GM18511 (cell line): Measurements from ENCODE around the gene OR9G1.
"Not testable (repeated sequence)": the region's sequence is repeated elsewhere in the genome, so short reads cannot be mapped to it uniquely, and the experiment has no call there.

Source experiments
- ATAC-seq: cut with Tn5 transposase; IDR thresholded peaks from one replicate; pipeline ENCODE4 v1.9.1; 2021; ENCODE audit warnings: mild to moderate bottlenecking, moderate library complexity; ENCODE audit not compliant: unreplicated experiment

OR9G1 gene, protein sequence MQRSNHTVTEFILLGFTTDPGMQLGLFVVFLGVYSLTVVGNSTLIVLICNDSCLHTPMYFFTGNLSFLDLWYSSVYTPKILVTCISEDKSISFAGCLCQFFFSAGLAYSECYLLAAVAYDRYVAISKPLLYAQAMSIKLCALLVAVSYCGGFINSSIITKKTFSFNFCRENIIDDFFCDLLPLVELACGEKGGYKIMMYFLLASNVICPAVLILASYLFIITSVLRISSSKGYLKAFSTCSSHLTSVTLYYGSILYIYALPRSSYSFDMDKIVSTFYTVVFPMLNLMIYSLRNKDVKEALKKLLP

DNA sequence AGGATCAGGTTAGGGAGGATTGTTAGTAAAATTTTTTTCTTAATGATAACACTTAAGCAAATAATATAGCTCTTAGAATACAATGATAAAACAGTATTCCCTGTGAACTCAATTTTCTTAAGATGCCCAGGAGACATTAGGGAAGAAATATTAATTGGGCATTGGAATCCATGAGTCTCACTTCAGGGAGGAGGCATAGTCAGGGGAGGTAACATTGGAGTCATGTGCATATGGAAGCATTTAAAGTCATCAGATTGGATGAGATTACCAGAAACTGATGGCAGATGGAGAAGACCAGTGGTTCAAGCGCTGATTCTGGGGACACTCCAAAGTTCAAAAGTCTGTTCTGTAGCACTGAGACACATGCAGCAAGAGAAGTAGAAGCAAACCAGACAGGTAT is at the start of gene OR9G1:
Gene OR9G1, plus strand, starts transcription at position 301 of the 400 bp plus-strand sequence. CDS start 1,293 bp downstream, outside the sequence.
- no peak for ATAC-seq

DNA sequence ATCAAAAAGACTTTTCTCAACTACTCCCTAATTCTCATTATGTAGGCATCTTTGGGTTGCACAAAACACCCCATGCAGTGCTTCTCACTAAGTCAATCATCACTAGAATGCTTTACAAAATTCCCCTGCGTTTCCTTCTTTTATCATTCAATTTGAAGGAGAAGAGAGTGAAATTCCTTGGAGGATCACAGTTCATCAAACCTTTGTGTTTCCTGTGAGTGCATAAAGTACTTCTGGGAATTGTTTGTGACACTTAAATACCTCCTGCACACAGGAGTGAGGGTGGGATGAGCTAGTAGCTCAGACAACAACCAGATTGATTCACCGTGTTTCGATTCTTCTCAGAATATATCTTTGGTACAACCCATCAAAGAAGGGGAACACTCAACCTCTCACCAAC is 39.1 kb upstream of the OR9G1 start:
- ATAC-seq = no peak

DNA sequence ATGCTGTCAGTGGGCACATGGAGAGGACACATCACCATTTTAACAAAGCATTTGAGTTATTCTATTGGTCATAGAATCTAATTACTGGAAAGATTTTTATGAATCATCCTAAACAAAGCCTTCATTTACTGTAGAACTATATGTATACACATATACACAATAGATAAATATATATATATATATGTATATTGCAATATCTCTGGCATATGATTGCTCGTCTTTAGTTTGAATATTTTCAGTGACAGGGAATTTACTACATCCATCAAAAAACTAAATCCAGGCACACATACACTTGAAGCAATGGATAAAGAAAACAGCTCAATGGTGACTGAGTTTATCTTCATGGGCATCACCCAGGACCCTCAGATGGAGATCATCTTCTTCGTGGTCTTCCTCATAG is 35.5 kb upstream of the OR9G1 start, which contains the start of gene OR5AR1:
Gene OR5AR1, plus strand, starts transcription at position 301 of the 400 bp plus-strand sequence. Its CDS starts 0 bp downstream, at position 301.
- ATAC-seq = no peak

DNA sequence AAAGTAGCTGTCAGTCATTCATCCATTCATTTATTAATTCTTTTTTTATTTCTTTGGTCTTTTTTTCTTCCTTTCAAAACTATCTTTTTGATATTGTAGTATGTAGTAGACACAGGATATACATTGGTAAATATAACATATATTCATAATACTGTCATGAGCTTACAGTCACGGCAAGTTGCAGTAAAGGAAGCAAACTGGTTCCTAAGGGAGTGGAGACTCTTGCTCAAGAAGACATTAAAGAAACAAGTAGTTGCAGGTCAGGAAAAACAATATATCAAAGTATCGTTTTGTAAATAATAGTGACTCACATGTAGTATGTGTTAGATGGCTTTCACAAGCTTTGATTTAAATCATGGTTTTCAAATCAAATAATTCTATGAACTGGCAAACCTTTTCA is 27.9 kb upstream of the OR9G1 start:
- no peak for ATAC-seq

DNA sequence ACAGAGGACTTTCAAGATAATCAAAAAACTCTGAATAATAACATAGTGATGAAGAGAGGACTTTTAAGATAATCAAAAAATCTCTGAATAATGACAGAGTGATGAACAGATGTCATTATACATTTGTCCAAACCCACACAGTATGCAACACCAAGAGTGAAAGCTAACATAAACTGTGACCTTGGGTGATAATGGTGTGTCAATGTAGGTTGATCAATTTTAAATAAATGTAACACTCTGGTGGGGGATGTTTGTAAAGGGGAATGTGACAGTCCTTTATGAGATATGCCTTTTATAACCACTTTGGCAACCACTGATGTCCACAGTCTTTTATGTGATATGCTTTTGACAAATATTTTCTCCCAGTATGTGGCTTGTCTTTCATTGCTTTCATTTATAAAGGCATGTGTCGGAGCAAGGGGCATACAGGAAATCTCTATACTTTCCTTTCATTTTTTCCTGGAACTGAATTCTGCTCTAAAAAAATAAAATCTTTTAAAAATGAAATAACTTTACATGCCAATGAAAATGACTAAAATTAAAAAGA is 10.3 kb upstream of the OR9G1 start:
- ATAC-seq = no peak

DNA sequence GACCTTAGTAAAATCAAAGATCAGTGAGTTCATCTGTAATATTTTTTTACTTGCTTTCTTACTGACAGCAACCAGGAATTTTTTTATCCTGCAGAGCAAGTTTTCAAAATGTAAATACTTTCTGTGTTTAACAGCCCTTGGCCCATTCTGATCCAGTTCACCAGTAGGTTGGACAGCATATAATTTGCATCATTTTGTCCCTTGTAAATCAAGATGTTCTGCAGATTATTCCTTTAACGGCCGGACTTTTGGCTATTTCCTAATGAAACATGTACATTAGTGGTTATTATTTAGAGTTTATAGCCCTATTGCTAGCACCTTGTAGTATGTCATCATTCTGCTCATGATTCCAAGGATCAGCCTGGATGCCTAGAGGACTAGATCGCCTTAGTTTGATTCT is 7.7 kb upstream of the OR9G1 start:
- ATAC-seq = not testable (repeated sequence)

DNA sequence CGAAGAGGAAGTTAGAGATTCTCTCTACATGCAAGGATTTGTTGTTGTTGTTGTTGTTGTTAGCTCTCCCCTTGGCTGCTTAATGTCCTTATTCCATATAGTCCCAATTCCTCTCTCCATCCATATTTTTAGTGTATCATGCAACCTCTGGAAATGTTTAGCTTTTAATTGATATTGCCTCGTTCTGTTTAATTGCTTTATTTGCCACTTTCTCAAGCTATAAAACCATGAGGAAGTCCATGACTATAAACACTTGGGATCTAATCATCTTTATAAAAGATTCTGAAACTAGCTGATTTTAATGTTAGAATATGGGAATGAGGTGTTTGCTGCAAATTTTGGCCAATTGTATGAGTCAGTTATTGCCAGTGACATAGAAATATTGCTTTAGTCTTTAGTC is 5.5 kb upstream of the OR9G1 start:
- no peak for ATAC-seq

DNA sequence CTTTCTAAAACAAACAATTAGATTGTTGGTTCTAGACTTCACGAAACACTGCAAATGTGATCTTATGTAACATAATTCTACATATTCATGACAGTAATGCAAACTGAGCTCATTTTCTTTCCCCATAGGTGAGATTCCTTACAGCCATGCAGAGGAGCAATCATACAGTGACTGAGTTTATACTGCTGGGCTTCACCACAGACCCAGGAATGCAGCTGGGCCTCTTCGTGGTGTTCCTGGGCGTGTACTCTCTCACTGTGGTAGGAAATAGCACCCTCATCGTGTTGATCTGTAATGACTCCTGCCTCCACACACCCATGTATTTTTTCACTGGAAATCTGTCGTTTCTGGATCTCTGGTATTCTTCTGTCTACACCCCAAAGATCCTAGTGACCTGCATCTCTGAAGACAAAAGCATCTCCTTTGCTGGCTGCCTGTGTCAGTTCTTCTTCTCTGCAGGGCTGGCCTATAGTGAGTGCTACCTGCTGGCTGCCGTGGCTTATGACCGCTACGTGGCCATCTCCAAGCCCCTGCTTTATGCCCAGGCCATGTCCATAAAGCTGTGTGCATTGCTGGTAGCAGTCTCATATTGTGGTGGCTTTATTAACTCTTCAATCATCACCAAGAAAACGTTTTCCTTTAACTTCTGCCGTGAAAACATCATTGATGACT is 1.5 kb downstream of the OR9G1 start:
- no peak for ATAC-seq

DNA sequence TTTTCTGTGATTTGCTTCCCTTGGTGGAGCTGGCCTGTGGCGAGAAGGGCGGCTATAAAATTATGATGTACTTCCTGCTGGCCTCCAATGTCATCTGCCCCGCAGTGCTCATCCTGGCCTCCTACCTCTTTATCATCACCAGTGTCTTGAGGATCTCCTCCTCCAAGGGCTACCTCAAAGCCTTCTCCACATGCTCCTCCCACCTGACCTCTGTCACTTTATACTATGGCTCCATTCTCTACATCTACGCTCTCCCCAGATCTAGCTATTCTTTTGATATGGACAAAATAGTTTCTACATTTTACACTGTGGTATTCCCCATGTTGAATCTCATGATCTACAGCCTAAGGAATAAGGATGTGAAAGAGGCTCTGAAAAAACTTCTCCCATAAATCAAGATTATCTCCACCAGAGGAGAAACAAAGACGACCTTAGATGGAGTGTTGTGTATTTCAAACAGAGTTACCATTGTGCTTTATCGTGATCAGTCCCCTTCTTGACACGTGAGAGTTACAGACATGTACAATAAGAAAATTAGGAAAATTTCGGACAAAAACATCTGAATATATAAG is 2.1 kb downstream of the OR9G1 start:
- no peak for ATAC-seq

DNA sequence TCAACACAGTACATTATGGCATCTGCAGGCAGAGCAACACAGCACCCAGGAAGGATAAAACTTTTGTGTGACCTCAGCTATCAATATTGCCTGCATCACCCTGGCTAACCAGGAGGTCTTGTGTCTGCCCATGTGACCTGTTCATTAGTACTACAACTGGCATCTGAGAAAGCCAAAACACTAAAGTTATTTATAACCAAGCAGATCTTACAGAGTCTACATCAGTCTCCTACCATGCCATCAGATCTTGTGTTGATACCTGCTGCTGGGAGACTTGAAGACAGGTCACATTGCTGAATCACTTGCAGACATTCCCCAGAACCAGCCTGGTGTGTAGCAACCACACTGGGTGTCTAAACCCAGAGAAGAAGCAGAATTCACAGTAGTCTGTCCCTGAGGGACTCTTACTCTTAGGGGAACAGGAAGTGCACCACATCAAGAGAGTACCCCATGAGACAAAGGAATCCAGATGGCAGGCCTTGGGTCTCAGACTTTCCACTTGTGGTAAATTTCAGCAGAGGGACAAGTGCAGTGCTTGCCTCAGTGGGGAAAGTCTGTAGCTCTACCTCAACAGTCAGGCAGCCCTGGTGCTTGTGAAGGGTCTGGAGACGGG is 7.0 kb downstream of the OR9G1 start:
- no peak for ATAC-seq

DNA sequence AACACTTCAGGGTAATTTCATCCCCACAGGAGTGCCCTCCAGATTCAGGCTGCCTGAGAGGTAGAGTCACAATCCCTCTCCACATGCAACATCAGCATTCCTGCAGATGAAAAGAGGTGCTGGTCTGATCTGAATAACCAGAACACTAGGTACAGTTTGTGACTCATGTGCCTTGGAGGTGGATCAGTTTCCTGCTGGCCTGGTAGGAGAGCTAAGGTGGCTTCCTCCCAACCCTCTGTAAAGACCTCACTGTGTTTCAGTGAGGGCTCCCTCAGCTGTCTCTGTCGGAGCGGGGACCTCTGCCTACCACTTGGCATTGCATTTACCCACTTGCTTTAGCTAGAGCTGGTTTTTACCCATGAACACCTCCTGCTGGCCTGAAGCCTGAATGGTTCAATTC is 7.6 kb downstream of the OR9G1 start:
- ATAC-seq = no peak

DNA sequence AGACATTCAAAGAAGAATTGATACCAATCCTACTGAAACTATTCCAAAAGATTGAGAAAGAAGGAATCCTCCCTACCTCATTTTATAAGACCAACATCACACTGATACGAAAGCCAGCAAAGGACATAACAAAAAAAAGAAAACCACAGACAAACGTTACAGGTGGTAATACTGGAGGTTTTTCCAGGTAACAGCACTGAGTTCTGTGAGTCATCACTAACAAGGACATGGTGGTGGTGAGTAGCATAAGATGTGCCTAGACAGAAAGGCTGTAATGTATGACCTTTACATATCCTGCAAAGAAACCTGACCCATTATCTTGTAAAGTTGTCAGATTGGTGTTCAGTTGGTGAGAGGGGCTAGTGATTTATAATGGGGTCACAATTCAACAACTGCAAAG is 15.3 kb downstream of the OR9G1 start:
- no peak for ATAC-seq

DNA sequence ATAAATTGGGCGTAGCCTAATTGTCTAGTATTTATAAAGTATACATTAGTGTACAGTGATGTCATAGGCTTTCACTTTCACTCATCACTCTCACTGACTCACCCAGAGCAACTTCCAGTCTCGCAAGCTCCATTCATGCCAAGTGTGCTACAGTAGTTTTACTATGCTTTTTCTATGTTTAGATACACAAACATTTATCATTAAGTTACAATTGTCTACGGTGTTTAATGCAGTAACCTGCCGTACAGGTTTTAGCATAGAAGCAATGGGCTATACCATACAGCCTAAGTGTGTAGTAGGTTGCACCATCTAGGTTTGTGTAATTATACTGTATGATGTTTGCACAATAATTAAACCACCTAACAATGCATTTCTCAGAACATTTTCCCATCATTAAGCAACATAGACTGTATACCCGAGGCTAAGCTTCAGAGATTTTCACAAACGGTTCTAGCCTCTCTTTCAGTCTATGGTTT is 17.5 kb downstream of the OR9G1 start:
- no peak for ATAC-seq

DNA sequence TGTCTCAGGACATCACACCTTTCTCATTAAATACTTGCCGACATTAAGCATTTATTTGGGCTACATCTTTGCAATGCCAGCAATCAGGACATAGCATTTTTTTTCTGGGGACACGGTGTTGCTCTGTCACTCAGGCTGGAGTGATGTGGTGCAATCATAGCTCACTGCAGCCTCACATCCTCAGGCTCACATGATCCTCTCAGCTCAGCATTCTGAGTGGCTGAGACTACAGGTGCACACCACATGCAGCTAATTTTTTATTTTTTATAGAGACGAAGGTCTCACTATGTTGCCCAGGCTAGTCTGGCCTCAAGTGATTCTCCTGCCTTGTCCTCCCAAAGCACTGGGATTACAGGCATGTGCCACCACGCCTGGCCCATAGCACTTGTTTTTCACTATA is 21.6 kb downstream of the OR9G1 start:
- no peak for ATAC-seq

DNA sequence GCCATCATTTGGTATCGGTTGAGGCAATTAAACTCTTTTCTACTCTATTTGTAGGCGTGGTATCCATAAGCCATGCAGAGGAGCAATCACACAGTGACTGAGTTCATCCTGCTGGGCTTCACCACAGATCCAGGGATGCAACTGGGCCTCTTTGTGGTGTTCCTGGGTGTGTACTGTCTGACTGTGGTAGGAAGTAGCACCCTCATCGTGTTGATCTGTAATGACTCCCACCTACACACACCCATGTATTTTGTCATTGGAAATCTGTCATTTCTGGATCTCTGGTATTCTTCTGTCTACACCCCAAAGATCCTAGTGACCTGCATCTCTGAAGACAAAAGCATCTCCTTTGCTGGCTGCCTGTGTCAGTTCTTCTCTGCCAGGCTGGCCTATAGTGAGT is 41.2 kb downstream of the OR9G1 start:
- ATAC-seq = no peak

DNA sequence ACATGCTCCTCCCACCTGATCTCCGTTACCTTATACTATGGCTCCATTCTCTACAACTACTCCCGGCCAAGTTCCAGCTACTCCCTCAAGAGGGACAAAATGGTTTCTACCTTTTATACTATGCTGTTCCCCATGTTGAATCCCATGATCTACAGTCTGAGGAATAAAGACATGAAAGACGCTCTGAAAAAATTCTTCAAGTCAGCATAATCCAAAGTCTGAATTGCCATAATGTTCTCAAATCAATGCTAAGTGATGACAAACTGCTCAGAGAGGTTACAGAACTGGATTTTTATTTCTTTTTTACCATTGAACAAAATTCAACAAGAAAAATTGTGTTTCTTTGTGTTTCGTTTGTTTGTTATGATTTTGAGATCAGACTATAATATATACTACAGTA is 42.0 kb downstream of the OR9G1 start:
- no peak for ATAC-seq

DNA sequence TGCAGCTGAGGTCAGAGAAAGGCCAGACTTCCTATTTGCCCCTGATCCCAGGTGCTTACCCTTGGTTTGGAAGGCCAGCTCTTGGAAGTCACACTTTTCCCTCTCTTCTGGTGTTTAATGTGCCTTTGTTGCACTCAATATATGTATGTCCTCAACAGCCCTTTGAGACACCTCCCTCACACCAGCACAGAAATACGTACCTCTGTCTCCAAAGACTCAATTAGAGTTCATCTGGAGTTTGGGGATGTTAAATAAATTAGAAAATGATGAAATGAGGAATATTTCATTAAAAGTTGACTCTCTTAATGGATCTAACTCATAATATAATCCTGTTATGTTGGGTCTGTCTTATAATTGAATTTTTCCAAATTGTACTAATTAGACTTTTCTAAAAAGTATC is 49.7 kb downstream of the OR9G1 start, which contains the start of gene OR9G4:
Gene OR9G4, minus strand, starts transcription at position 101 of the 400 bp plus-strand sequence. CDS start 4,931 bp downstream, outside the sequence.
- no peak for ATAC-seq

DNA sequence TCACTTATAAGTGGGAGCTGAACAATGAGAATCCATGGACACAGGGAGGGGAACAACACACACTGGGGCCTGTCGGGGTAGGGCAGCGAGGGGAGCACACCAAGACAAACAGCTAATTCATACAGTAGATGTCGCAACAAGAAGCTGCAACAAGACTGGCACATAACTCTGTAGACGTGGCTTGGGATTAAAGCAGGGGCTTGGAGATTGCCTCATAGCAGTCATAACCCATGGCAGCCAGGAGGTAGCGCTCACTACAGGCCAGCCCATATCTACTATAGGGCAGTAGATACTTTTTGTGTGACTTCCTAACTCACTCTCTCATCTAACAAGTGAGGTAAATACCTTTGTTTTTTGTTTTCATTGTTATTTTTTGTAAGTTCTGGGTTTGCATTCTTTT is 51.3 kb downstream of the OR9G1 start:
- ATAC-seq = no peak

DNA sequence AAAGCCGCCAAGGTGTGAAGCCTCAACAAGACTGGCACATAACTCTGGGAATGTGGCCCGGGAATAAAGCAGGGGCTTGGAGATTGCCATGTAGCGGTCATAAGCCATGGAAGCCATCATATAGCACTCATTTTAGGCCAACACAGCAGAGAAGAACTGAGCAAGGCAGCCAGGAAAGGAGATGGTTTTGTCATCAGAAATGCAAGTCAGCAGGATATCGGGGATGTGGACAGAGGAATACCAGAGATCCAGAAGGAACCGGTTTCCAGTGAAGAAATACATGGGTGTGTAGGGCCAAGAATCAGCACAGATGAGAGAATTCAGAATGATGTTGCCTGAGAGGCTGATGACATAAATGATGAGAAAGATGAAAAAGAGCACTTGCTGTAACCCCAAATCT is 52.6 kb downstream of the OR9G1 start:
- ATAC-seq = no peak
